Osteoblast (primary cell): ENCODE measurements around the gene PRKAR1B. TPM values are rescaled to one million over a fixed set of nuclear protein-coding genes. Genes with fewer than 3 reads are reported as not detected.

Experiments used
- DNase-seq: peaks from one replicate; pipeline ENCODE4 v3.0.0; 2011; ENCODE audit warnings: low spot score, mixed read lengths; ENCODE audit not compliant: insufficient read length; ENCODE audit errors: missing footprints
- H2AFZ ChIP-seq: 2 replicates; pipeline ENCODE4 v1.6.0; 2011; ENCODE audit warnings: mild to moderate bottlenecking, low read length
- H3K27ac ChIP-seq: 2 replicates; pipeline ENCODE4 v1.5.1; 2011; ENCODE audit warnings: mild to moderate bottlenecking, low read depth, low read length, moderate library complexity
- H3K27me3 ChIP-seq: 2 replicates; pipeline ENCODE4 v1.6.0; 2012; ENCODE audit warnings: mild to moderate bottlenecking, control low read depth, inconsistent platforms, low read length, moderate library complexity; ENCODE audit not compliant: insufficient read depth
- H3K36me3 ChIP-seq: 2 replicates; pipeline ENCODE4 v1.5.1; 2011; ENCODE audit warnings: mild to moderate bottlenecking, low read length, control low read depth, moderate library complexity; ENCODE audit not compliant: insufficient read depth
- H3K4me1 ChIP-seq: 2 replicates; pipeline ENCODE4 v1.5.1; 2011; ENCODE audit warnings: mild to moderate bottlenecking, low read length, control low read depth, moderate library complexity; ENCODE audit not compliant: insufficient read depth
- H3K4me2 ChIP-seq: 2 replicates; pipeline ENCODE4 v1.6.0; 2011; ENCODE audit warnings: mild to moderate bottlenecking, low read length; ENCODE audit not compliant: insufficient read depth
- H3K4me3 ChIP-seq: fragments of 200-600 bp; sonication (generic); 3 replicates; pipeline ENCODE4 v1.5.1; 2012; ENCODE audit warnings: mild to moderate bottlenecking, low read length, inconsistent platforms; ENCODE audit not compliant: insufficient read depth
- H3K79me2 ChIP-seq: 2 replicates; pipeline ENCODE4 v1.6.0; 2012; ENCODE audit warnings: mild to moderate bottlenecking, low read length, control low read depth, inconsistent platforms; ENCODE audit not compliant: insufficient read depth
- H3K9me3 ChIP-seq: 2 replicates; pipeline ENCODE4 v1.5.1; 2011; ENCODE audit warnings: low read depth, low read length, control low read depth
- H4K20me1 ChIP-seq: 2 replicates; pipeline ENCODE4 v1.6.0; 2012; ENCODE audit warnings: mild to moderate bottlenecking, low read length, control low read depth; ENCODE audit not compliant: insufficient read depth
- total RNA-seq: library from RNA; depleted of rRNA; stranded (reverse); fragments of >200 nt; gene quantifications from 2 replicates; pipeline ENCODE4 v1.2.3, GENCODE V29; 2012
- TF ChIP-seq, protein P1 (sequence below): IDR thresholded peaks from 2 replicates; pipeline ENCODE4 v1.5.1; 2011; ENCODE audit warnings: mild to moderate bottlenecking, low read depth, low read length, moderate library complexity; ENCODE audit errors: extremely low read depth

The PRKAR1B gene
- total RNA-seq, 1 donor: 6.5 TPM

DNA sequence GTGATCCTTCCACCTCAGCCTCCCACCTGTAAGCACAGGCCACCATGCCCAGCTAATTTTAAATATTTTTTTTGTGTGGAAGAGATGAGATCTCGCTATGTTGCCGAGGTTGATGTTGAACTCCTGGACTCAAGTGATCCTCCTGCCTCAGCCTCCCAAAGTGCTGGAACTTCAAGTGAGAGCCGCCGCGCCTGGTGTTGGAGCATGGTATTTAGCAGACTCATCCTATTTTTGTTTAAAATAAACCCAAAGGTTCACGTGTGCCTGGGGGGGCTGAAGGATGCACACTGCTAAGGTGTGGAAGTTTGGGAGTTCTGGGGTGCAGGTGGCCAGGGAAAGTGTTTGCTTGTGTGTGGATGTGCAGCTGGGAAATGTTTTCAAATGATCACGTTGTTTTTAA is 225.6 kb downstream of the PRKAR1B start:
- H3K27ac ChIP-seq: no peak overlapping the region
- H3K9me3 ChIP-seq: no peaks in the 10 kb centered on the region
- no peak overlapping the region for H3K4me3 ChIP-seq
- H3K27me3 ChIP-seq: no peaks in the 10 kb centered on the region
- no peak overlapping the region for H2AFZ ChIP-seq
- TF ChIP-seq, protein P1, sequence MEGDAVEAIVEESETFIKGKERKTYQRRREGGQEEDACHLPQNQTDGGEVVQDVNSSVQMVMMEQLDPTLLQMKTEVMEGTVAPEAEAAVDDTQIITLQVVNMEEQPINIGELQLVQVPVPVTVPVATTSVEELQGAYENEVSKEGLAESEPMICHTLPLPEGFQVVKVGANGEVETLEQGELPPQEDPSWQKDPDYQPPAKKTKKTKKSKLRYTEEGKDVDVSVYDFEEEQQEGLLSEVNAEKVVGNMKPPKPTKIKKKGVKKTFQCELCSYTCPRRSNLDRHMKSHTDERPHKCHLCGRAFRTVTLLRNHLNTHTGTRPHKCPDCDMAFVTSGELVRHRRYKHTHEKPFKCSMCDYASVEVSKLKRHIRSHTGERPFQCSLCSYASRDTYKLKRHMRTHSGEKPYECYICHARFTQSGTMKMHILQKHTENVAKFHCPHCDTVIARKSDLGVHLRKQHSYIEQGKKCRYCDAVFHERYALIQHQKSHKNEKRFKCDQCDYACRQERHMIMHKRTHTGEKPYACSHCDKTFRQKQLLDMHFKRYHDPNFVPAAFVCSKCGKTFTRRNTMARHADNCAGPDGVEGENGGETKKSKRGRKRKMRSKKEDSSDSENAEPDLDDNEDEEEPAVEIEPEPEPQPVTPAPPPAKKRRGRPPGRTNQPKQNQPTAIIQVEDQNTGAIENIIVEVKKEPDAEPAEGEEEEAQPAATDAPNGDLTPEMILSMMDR: no peak
- peaks cover 46% of the 10 kb centered on the region for H3K79me2 ChIP-seq
- no peak for DNase-seq
- peaks cover 73% of the 10 kb centered on the region for H3K36me3 ChIP-seq
- H3K4me2 ChIP-seq: no peak overlapping the region
- H3K4me1 ChIP-seq: no peaks in the 10 kb centered on the region
- H4K20me1 ChIP-seq: peaks cover 28% of the 10 kb centered on the region

DNA sequence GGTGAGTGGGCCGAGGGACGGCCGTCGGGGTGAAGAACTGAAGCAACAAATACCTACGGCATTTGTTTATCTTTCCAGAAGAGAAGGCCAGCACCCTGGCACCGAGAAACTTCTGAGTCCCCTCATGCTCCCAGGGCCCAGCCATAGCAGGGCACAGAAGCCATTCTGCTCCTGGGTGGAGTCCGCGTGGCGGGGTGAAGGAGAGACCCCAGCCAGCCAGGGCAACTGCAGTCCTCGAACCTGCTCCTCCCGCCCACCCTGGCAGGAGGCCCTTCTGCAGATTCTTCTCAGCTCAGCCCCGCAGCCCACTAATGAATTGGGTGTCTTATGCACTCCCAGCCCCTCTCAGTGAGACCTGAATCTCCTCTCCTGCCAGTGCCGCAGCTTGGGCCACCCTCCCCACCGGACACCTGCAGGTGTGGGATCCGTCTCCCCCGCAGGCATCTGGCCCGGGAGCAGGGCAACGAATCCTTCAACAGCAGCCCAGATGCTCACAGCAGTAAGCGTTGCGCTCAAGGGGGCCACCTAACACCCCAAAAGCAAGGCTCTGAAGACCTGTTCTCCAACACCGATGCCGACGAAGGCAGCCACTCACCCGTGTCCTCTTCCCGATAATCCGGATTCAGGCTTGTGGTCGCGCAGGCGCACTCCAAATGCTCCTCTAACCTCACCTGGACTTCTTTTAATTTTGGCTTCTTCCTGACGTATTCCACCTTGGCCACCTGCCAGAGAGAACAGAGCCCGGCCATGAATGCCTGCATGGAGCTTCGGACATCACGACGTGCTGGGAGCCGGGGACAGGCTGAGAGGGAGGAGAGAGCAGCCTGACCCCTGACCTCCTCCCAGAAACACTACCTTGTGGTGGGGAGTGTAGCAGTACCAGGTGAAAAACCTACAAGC is 226.3 kb downstream of the PRKAR1B start:
- Histone ChIP-seq H3K4me1 (no peaks in the 10 kb centered on the region), H4K20me1 (peaks cover 28% of the 10 kb centered on the region), H3K27me3 (no peaks in the 10 kb centered on the region), H2AFZ (no peak overlapping the region), H3K9me3 (no peaks in the 10 kb centered on the region), H3K79me2 (peaks cover 41% of the 10 kb centered on the region), H3K36me3 (peaks cover 67% of the 10 kb centered on the region), H3K4me3 (no peak overlapping the region), H3K4me2 (no peak overlapping the region), H3K27ac (no peak overlapping the region)
- DNase-seq: no peak
- TF ChIP-seq, protein P1: no peak

DNA sequence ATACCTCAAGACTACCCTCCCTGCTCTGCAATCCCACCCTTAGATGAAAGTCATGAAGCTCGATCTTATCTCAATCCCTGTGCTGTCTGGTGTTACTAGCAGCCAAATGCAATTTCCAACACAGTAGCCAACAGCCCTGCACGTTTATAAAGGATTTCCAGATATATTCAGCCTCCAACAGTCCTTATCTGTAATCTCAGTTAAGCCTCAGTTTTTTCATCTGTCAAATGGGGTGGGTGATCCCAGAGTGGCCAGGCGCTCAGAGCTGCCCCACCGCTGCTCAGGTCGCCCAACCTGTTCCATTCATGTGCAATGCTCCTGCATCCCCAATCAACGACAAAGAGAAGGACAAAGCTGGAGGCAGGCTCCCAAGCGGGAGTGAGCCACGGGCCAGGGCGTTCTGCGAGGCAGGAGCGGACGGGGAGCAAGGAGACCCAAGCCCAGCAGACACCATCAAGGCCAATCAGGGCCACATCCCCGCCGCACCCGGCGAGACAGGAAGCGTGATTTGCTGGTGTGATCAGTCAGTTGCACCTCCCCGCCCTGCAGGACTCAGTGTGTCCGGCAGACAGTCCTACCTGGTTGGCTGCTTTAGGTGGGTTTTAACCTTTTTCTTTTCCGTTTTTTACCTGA is 227.1 kb downstream of the PRKAR1B start:
- Histone ChIP-seq H2AFZ (no peak overlapping the region), H3K4me1 (no peaks in the 10 kb centered on the region), H3K27ac (no peak overlapping the region), H4K20me1 (peaks cover 24% of the 10 kb centered on the region), H3K4me3 (no peak overlapping the region), H3K9me3 (no peaks in the 10 kb centered on the region), H3K36me3 (peaks cover 63% of the 10 kb centered on the region), H3K79me2 (peaks cover 33% of the 10 kb centered on the region), H3K27me3 (no peaks in the 10 kb centered on the region), H3K4me2 (no peak overlapping the region)
- no peak for DNase-seq
- TF ChIP-seq, protein P1: no peak

Other genes with a start within 250 kb of the PRKAR1B start
- gene PDGFA, start 207.4 kb downstream of the PRKAR1B start, total RNA-seq: 32.6 and 35.9 TPM in 2 replicates
- 19.7 and 22.4 TPM in 2 replicates for gene DNAAF5, start 582 bp downstream of the PRKAR1B start, total RNA-seq
- 109 and 126 TPM in 2 replicates for gene SUN1, start 105.2 kb upstream of the PRKAR1B start, total RNA-seq
- gene GET4, start 149.3 kb upstream of the PRKAR1B start, total RNA-seq: 17.7 and 18.9 TPM in 2 replicates
- gene ADAP1, start 227.4 kb upstream of the PRKAR1B start, total RNA-seq: 0.59 and 2.2 TPM in 2 replicates
- 10.9 and 13.0 TPM in 2 replicates for gene COX19, start 248.3 kb upstream of the PRKAR1B start, total RNA-seq